Measurements from ENCODE around the gene ENTPD2. TPM values are rescaled to one million over a fixed set of nuclear protein-coding genes. Genes with fewer than 3 reads are reported as not detected.

ENTPD2 gene
- total and polyA plus RNA-seq, 2 of the 4 experiments (the other 2 are of a cell fraction): not detected

- ATAC-seq (ENCODE audit: low read depth) (no peak), DNase-seq (no peak)
- intact Hi-C loops (cut with micrococcal nuclease): no loop called here
- no peak overlapping the region for H4K8ac ChIP-seq (ENCODE audit: low read depth in 2 of 2, low read length in 2 of 2)
- peaks cover 59% of the 10 kb centered on the region for H3K36me3 ChIP-seq (ENCODE audit: control insufficient read depth, insufficient read depth, low read length)
- TF ChIP-seq MAZ (IDR thresholded peaks at IDR 0.05; ENCODE audit: borderline replicate concordance, low read depth, low read length): no peak
- TF ChIP-seq BHLHE40 (IDR thresholded peaks at IDR 0.05; ENCODE audit: low read depth, low read length): no peak
- TF ChIP-seq SMC3 (IDR thresholded peaks at IDR 0.05; ENCODE audit: low read depth, low read length): no peak
- no peak for TF ChIP-seq POLR2A (IDR thresholded peaks at IDR 0.05; ENCODE audit: low read depth, low read length)
- no peak for TF ChIP-seq NFE2L2 (IDR thresholded peaks at IDR 0.05; ENCODE audit: low read depth, low read length)
- TF ChIP-seq CHD1 (IDR thresholded peaks at IDR 0.05; ENCODE audit: low read depth, low read length): no peak
- no peak for TF ChIP-seq RCOR1 (IDR thresholded peaks at IDR 0.05; ENCODE audit: insufficient replicate concordance, low read length)
- no peak for TF ChIP-seq MXI1 (IDR thresholded peaks at IDR 0.05; ENCODE audit: borderline replicate concordance, low read depth, low read length)
- no peak for TF ChIP-seq RFX5 (IDR thresholded peaks at IDR 0.05; ENCODE audit: low read depth, low read length)
- TF ChIP-seq RAD21 (IDR thresholded peaks at IDR 0.05; ENCODE audit: low read length): no peak
- TF ChIP-seq CEBPB (IDR thresholded peaks at IDR 0.05; ENCODE audit: low read depth, low read length): no peak
- no peak for TF ChIP-seq FOS (IDR thresholded peaks at IDR 0.05; ENCODE audit: low read depth, low read length)
- no peak for TF ChIP-seq CTCF (conservative IDR thresholded peaks at IDR 0.05; ENCODE audit: low read depth, low read length)
- no peak for TF ChIP-seq MAFK (IDR thresholded peaks at IDR 0.05; ENCODE audit: low read depth, low read length)
- no peak for TF ChIP-seq ELK1 (IDR thresholded peaks at IDR 0.05; ENCODE audit: borderline replicate concordance, low read depth, low read length)
- TF ChIP-seq USF2 (IDR thresholded peaks at IDR 0.05; ENCODE audit: low read depth, low read length): no peak
- no peak overlapping the region for H4K91ac ChIP-seq (ENCODE audit: insufficient read depth, low read depth, low read length)
- WGBS, 2 experiments (ENCODE audit: extremely low coverage in 2 of 2, insufficient read length in 1 of 2): 81% methylated on average over 8 of the region's 20 CpGs; no CpG with 5 or more reads in 1 of the 2 experiments
- H3K23ac ChIP-seq (ENCODE audit: low read depth, low read length): no peak overlapping the region
- H2AK9ac ChIP-seq (replicated peaks; ENCODE audit: low read depth, low read length, poor library complexity): no peak overlapping the region
- no peak overlapping the region for H2BK120ac ChIP-seq (ENCODE audit: low read depth, low read length)
- H3K56ac ChIP-seq (ENCODE audit: extremely low read depth, insufficient read depth, low read length): no peak overlapping the region
- POLR2A ChIA-PET (ENCODE audit: unreplicated experiment): no interaction called here
- H3K18ac ChIP-seq (ENCODE audit: low read depth, low read length): no peak overlapping the region
- H3K9me3 ChIP-seq (ENCODE audit: control insufficient read depth, insufficient read depth, low read length): no peaks in the 10 kb centered on the region; the same call in 1 of the 2 replicates
- BruUV-seq (replicated peaks): no TSS peak
- peaks cover 5% of the 10 kb centered on the region for H4K20me1 ChIP-seq (ENCODE audit: insufficient read depth, low read length)
- no peak overlapping the region for H3K9ac ChIP-seq (ENCODE audit: low read depth, low read length)
- no peak overlapping the region for H3K27ac ChIP-seq (ENCODE audit: insufficient read depth, low read length)
- peaks cover 2% of the 10 kb centered on the region; the same call in 1 of the 2 replicates for H3K9me1 ChIP-seq (ENCODE audit: insufficient read depth, low read length)
- in situ Hi-C loops (cut with MboI; ENCODE audit: low sequenced_read_pairs): no loop called here
- no peak overlapping the region for H2BK20ac ChIP-seq (ENCODE audit: low read depth, low read length)
- H2BK5ac ChIP-seq (ENCODE audit: low read depth, low read length, poor library complexity, severe bottlenecking): no peak overlapping the region
- no peaks in the 10 kb centered on the region for H3K4me1 ChIP-seq (ENCODE audit: control insufficient read depth, insufficient read depth, low read length)
- CTCF ChIA-PET: no interaction called here
- no peaks in the 10 kb centered on the region for H3K27me3 ChIP-seq (ENCODE audit: control insufficient read depth, insufficient read depth, low read length)
- H3K79me1 ChIP-seq (ENCODE audit: low read depth in 1 of 2, low read length in 2 of 2): peaks cover 0 to 14% of the 10 kb centered on the region in 2 experiments; a peak in 3 of 4 replicates
- H3K4me2 ChIP-seq (ENCODE audit: low read depth, low read length): no peak overlapping the region
- H3K4me3 ChIP-seq (ENCODE audit: insufficient read depth, low read depth, low read length): no peak overlapping the region
- dilution Hi-C loops (cut with HindIII; ENCODE audit: low sequenced_read_pairs, unreplicated experiment): no loop called here
- no peak overlapping the region for H2AK5ac ChIP-seq (ENCODE audit: low read depth, low read length)
- H3K4ac ChIP-seq (ENCODE audit: low read depth, low read length): no peak overlapping the region
- no peak overlapping the region for H3K14ac ChIP-seq (replicated peaks; ENCODE audit: low read depth, low read length)
- no peak overlapping the region for H4K5ac ChIP-seq (ENCODE audit: low read depth, low read length)
- H2AFZ ChIP-seq (replicated peaks; ENCODE audit: low read length, poor library complexity): no peak overlapping the region
- no peak overlapping the region for H2BK15ac ChIP-seq (ENCODE audit: low read depth, low read length)
Observed at GRCh38 chr9:137097761-137098462, 44.1 kb upstream of the ENTPD2 start.

All from IMR-90 (cell line).